Uterus (tissue), 2 donors: ENCODE data around the gene ZFP1.

Source experiments
- POLR2A ChIP-seq, 2 donors: fragments of 450-650 bp; IDR thresholded peaks; one replicate each; pipeline ENCODE4 v1.6.1; 2016; ENCODE audit warnings: antibody characterized with exemption in 2 of 2, mild to moderate bottlenecking in 1 of 2, moderate library complexity in 1 of 2
- TF ChIP-seq, protein P1 (sequence below), 4 experiments: fragments of 200-600 bp in 2 of 4; fragments of 450-650 bp in 2 of 4; sonication (generic) in 2 of 4; IDR thresholded peaks; one replicate each; pipeline ENCODE4 v1.5.1; 2016 to 2019; ENCODE audit warnings: antibody characterized with exemption in 4 of 4, mild to moderate bottlenecking in 2 of 4, moderate library complexity in 1 of 4

- TF ChIP-seq, protein P1, sequence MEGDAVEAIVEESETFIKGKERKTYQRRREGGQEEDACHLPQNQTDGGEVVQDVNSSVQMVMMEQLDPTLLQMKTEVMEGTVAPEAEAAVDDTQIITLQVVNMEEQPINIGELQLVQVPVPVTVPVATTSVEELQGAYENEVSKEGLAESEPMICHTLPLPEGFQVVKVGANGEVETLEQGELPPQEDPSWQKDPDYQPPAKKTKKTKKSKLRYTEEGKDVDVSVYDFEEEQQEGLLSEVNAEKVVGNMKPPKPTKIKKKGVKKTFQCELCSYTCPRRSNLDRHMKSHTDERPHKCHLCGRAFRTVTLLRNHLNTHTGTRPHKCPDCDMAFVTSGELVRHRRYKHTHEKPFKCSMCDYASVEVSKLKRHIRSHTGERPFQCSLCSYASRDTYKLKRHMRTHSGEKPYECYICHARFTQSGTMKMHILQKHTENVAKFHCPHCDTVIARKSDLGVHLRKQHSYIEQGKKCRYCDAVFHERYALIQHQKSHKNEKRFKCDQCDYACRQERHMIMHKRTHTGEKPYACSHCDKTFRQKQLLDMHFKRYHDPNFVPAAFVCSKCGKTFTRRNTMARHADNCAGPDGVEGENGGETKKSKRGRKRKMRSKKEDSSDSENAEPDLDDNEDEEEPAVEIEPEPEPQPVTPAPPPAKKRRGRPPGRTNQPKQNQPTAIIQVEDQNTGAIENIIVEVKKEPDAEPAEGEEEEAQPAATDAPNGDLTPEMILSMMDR (IDR thresholded peaks at IDR 0.05) = no peak
- TF ChIP-seq POLR2A (IDR thresholded peaks at IDR 0.05) = no peak
Measured at GRCh38 chr16:75138636-75139035, 9.7 kb upstream of the ZFP1 start.
